ELR (cell line): Measurements from ENCODE around the gene CIAO1.
"Not testable (repeated sequence)": the region's sequence is repeated elsewhere in the genome, so short reads cannot be mapped to it uniquely, and the experiment has no call there.

Experiments
- DNase-seq: peaks from one replicate; pipeline ENCODE4 v3.0.0-alpha.2; 2015; ENCODE audit warnings: low read depth

The CIAO1 gene

DNA sequence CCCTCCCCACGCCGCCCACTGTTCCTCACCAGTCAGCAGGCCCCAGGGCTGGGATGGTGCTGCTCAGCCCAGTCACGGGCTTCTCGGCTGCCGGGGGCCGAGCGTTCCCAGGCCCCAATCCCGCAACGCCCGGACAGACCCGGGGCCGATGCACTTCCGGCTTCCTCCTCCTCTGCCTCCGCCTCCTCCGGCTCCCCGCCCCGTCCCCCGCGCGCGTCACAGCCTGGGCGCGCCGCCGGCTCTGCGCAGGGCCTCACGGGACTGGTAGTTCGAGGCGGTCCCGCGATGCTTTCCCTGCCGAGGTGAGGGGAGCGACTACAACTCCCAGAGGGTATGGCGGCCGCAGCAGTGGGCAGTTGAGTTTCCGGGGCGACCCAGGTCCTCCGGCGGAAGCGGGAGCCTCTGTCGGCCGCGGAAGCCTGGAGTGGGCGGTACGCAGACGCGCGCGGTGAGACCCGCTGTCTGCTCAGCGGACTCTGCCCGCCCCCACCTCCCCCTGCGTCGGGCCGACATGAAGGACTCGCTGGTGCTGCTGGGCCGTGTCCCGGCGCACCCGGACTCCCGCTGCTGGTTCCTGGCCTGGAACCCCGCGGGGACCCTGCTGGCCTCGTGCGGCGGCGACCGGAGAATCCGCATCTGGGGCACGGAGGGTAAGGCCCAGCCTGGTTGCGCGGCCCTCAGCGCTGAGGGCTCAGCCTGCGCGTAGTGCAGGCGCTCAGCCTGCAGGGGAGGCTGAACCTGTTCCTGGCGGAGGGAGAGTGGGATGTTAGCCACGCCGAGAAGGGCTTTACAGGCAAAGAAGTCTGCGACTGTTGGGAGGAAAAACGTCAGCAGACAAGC, at the start of gene CIAO1, which contains the start of gene TMEM127:
CIAO1 (plus strand) TSS at position 386 of the 840 bp plus-strand sequence; CDS start at position 512, 126 bp downstream.
TMEM127 (minus strand) TSS at position 158 of the 840 bp plus-strand sequence. CDS start 616 bp downstream, outside the sequence.
- peak; percentile 98 for DNase-seq

DNA sequence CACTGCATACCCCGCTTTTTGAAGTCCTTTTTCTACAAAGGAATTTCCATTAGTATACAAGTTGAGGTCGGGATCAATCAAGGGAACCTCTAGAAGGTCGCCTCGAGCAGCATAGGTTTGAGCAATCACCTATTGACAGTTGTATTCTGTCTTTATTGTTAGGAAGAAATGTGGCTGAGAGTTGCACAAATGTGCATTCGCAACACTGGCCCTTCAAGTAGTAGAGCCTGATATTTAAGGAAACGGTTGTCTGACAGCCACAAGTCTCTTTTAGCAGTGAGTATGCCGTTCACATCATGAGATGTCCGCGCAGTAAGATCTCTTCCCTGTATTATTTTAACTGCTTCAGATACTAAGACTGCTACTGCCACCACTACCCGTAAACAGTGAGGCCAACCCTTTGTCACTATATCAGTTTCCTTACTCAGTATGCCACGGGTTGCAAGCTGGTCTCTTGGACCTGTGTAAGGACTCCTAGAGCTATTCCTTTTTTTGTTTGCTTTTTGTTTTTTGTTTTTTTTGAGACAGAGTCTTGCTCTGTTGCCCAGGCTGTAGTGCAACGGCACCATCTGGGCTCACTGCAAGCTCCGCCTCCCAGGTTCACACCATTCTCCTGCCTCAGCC, 47.4 kb upstream of the CIAO1 start:
- DNase-seq = no peak

DNA sequence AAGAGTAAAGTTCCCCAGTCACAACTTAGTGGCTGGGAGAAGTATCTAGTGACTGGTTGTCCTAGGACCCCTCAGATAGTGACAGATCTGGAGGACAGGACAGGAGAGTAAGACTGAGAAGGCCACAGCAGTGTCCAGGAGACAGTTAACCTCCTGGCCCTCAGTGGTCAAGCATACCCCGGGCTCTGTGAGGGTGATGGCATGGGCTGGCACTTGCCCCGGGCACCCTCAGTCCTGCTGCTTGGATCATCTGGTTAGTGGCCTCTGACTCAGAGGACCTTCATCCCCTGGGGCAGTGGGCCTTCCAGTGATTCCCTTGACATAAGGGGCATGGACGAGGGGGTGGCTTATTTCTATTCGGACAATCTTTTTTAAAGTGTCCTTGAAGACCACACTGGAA, 46.1 kb upstream of the CIAO1 start:
- not testable (repeated sequence) for DNase-seq

DNA sequence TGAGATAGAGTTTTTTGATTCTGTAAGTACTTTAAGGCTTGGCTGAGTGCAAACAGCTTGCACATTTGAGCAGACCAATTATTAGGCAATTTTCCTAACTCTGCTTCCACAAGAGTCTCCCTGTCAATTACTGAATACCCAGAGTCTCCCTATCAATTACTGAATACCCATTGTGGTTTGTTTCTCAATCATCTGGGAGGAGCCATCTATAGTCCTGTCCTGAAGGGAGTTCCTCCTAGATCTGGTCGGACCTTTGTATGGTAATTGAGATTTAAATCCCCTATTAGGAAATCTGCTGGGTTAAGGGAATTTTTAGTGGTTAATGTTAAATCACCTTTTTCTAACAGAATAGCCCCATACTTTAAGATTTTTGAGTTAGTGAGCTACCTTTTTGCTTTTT, 44.9 kb upstream of the CIAO1 start:
- not testable (repeated sequence) for DNase-seq

DNA sequence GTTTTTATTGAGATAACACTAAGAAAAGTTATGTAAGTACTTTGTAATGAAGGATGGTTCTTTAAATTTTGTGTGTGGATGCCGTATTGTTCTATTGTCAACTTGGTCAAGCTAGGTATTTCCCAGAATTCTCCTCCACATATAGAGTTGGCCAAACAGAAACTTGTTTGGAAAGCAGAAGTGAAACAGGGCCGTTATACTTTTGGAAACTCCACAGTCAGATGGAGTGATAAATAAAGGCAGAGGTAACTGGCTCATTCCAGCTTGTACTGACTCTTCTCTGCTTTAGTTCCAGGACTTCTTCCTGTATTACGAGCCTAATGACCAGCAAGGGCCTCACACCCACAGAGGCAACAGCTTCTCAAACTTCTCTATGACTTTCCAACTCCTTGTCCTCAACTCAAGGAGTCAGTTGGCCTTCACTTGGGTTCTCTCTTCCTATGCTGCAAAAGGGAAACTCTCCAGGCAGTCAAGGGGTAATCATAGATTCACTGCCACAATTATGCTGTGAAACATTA, 41.0 kb upstream of the CIAO1 start:
- no peak for DNase-seq

DNA sequence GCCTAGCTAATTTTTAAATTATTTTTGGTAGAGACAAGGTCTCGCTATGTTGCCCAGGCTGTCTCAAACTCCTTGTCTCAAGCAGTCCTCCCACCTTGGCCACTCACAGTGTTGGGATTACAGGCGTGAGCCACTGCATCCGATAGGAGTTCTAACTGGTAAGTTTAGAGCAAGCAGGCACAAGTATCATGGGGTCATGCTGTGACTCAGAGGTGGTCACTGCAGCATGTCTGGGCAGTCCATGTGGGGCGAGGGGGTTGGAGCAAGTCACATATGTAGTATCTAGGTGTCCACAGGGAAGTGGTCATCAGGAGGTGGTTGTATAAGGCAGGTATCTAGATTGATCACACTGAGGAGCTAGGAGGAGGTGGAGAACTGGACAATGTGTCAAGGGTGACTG, 34.7 kb upstream of the CIAO1 start:
- DNase-seq = no peak

DNA sequence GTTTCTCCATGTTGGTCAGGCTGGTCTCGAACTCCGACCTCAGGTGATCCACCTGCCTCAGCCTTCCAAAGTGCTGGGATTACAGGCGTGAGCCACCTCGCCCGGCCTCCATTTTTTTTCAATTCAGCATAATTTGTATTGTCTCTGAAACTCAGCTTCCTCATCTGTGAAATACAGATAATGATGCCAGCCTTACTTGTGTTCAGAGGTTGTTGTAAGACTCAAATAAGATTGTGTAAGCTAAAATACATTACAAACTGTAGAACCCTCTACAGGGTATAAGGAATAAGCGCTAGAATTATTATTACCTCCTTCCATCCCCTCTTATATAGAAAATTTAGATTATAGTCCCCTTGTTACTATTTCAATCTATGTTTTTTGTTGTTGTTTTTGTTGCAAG, 32.6 kb upstream of the CIAO1 start:
- DNase-seq = no peak

DNA sequence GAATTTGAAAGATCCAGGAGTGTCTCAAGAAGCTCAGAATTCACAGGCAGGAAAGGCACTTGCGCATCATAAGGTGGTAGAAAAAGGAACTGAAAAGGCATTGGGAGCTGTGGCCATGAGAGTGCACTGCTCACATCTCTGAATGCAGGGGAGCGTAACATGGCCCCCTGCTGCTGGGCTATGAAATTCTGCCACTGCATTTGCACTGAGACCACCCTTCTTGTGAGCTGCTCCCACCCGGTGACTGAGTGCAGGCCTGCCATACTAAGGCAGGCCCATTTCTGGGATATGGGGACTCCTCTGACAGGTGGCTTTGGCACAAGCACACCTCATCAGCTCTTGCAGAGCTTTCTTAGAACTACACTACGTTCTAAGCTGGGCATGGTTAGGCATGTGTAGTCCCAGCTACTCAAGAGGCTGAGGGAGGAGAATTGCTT, 32.1 kb upstream of the CIAO1 start:
- no peak for DNase-seq

DNA sequence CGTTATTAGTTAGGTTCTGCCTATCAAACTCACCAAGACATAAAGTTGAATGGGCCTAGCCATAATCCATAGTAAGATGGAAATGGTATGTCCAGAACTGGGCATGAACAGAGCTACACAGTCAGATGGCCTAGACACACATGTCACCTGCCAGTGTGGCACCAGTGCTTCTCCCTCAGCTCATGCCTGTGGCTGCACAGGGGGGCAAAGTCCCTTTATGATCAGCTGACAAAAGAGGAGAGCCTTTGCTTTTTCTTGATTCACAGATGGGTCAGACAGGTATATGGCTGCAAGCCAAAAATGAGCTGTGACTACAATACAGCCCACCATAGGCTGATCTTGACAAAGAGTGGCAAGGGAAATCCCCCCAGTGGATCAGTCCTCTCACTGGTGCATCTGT, 29.1 kb upstream of the CIAO1 start:
- DNase-seq = no peak

DNA sequence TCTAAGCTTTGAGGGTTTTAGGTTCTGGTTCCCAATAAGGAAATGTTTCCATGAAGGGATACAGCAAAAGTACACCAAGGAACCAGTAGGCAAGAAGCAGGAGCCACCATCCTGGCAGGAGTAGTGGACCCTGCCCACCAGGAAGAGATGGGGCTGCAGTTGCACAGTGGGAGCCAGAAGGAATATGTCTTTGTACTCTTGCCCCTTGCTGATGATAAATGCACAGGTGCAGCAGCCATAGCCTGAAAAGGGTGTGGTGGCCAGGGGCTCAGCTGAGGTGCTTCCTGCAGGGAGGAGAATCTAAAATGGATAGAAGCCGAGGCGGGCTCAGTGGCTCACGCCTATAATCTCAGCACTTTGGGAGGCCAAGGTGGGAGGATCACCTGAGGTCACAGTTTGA, 27.8 kb upstream of the CIAO1 start:
- DNase-seq = no peak

DNA sequence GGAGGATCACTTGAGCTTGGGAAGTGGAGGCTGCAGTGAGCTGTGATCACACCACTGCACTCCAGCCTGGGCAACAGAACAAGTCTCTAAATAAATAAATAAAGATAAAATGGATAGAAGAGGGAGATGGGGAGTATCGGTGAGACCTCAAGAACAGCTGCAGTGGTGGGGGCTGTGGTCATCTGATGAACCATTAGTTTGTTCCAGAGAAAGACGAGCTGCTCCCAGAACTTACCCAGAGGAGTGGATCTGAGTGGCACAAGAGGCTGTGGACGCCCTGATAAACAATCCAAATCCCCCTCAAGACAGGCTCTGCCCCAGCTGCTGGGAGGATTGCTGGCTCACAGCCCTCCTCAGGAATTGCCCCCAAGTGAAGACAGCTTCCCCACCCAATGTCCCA, 26.9 kb upstream of the CIAO1 start:
- DNase-seq = no peak

DNA sequence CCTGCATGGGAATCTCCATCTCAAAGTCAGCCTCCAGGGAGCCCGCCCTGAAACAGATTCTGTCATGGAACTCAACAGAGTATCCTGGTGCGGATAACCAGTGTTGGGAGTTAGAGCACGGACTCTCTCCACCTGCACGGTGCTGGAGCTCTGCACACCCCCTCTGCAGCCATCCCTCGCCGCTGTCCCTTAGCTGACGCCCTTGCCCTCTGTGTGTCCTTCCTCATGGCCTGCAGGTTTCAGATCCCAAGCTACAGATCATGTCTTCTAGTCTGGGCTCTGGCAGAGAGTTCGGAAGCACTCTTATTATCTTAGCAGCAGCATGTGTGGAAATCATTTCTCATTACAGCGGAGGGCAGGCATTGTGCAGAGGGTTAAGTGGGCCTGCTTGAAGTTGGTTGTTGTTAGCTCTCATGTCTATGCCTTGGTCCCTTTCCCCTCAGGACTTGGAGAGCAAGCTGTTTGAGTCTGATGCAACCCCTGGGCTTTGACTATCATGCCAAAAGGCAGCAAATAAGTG, 26.2 kb upstream of the CIAO1 start:
- no peak for DNase-seq

DNA sequence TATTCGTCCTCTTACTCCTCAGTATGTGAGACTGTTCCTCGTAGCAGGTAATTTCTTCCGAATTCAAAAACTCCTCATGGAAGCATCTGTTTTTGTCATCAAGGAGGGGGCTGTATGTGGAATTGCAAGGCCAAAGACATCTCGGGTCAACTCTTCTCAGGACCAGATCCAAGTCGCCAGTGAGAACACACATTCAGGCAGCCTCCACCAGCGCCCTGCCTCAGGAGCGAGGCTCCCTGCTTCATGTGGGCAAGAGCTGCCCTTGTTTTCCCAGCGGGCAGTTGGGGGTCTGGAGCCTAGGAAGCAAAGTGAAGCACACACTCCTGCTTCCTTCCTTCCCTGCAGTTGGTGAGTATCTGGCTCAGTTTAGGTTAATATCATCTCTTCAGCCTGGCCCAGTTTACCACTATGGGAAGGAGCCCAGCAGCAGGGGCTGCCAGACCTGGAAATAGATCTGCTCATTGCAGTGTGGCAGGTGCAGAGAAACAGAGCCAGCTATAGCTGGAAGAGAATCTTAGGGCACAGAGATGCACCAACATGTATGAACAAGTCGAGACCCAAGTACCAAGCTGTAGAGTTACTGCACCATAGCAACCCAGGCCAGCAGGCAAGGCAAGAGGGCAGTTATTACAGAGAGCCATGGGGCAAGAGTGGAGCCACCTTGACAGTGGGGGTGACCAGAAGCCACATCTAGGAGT, 25.5 kb upstream of the CIAO1 start:
- no peak for DNase-seq

DNA sequence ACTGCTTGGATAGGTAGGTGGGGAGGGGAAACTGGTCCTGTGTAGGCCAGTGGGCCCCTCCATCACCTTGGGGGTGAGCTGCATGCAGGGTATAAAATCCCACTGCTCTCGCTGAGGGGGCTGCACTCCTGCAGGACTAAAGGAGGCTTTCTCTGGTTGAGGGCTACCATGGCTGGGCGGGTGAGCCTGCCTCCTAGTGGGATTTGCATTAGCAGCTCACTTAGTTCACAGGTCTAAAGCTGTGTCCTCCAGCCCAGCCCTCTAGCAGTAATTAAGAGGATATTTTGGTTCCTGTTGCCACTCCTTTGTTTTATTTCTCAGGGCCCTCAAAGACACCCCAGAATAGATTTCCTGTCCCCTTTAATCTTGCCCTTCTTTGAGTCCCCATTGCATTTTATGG, 24.8 kb upstream of the CIAO1 start:
- no peak for DNase-seq

DNA sequence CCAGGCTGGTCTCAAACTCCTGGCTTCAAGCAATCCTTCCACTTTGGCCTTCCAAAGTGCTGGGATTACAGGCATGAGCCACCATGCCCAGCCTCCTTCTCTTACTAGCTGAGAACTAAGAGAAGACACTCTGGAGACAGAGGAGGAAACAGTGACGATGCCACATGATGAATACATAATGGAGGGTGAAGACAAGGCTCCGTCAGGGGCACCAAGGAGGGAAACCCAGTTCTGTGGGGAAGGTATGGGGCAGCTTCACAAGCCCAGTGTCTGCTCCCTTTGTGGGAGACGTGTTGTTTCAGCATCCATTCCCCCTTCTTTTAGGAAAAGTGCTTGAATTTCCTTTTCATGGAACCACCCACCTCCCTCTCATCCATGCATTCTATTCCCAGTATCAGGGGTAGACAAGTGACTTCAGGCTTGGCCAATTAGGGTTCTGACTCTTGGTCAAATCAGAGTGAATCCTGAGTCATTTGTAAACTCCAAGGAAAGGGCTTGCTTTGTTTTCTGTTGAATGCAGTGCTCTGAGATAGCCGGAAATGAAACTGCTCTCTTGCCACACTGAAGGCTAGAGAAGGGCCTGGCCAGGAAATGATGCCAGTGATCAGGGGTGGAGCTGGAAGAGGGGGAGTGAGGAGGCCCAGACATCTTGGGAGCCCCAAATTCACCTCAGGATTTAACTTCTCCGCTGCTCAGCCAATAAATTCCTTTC, 24.0 kb upstream of the CIAO1 start:
- DNase-seq = peak; percentile 93

DNA sequence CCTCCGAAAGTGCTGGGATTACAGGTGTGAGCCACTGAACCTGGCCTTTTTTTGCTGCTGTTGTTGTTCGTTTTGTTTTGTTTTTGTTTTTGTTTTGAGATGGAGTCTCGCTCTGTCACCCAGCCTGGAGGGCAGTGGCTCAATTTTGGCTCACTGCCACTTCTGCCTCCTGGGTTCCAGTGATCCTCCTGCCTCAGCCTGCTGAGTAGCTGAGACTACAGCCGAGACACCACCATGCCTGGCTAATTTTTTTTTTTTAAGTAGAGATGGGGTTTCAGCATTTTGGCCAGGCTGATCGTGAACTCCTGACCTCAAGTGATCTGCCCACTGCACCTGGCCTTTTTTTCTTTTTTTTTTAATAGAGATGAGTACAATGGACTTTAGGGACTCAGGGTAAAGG, 22.2 kb upstream of the CIAO1 start:
- DNase-seq = no peak

DNA sequence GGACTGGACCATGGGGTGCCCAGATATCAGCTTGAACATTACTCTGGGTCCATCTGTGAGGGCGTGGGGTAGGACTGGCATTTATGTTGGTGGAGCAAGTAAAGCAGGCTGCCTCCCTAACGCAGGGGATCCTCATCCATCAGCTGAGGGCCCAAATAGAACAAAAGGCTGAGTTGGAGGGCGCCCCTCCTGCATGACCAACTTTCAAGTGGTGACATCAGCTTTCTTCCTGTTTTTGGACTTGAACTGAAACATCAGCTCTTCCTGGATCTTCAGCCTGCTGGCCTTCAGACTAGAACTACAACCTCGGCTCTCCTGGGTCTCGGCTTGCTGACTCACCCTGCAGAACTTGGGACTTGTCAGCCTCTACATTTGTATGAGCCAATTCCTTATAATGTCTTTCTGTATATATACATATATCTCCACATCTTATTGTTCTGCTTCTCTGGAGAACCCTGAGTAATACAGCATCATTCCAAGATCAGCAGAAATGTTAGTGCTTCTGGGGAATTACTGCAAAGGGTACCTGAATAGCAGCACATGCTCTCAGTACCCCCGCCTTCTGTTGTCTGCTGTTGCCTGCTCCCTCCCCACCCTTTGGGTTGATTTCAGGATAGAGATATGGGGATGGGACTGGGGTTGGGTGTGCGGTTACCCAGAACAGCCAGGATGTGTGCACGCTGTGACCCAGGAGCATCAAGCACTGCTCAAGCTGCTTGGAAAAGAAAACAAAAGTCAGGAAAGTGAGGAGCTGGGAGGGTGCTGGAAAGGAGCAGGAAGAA, 20.2 kb upstream of the CIAO1 start:
- DNase-seq = peak; percentile 69

DNA sequence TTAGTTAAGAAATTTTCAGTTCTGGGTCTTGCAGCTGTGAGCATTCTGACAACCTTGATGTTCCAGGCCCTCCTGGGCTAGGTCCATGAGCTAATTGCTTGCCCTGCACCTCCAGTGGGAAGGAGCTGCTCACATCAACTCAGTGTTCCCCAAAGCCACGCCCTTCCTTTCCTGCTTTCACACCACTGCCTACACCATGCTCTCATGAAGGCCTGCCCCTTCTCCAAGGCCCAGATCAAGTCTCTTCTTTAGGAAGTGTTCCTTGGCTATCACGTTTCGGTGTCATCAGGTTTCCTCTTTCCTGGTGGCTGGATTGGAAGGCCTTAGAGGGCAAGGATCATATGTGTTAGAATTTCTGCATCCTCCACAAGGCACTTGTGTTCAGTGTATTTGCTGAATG, 19.0 kb upstream of the CIAO1 start:
- no peak for DNase-seq

DNA sequence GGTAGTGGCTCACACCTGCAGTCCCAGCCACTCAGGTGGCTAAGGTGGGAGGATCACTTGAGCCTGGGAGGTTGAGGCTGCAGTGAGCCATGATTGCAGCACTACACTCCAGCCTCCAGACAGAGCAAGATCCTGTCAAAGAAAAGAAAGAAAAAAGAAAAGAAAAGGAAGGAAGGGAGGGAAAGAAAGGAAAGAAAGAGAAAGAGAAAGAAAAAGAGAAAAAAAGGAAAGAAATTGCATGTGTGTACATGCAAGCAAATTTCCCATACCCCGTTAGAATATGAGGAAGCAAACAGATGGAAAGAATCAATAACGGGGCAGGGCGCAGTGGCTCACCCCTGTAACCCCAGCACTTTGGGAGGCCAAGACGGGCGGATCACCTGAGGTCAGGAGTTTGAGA, 18.1 kb upstream of the CIAO1 start:
- no peak for DNase-seq

DNA sequence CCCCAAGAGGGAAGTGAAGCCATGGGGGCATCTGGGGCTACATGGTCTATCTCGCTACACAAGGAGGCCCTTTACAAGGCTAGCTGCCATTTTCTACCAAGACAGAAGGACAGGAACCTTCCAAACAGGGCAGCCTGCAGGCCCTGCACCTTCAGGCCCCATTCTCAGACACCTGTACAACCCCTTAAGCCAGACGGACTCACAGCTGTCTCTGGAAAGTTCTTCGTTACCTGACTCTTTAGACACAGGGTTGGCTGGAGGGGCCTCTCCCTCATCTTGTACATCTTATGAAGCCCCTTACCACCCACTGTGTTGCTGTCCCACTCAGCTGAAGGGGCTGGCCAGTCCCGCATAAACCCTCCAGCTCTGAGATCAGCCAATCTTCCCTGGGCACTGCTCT, 17.4 kb upstream of the CIAO1 start:
- DNase-seq = no peak

DNA sequence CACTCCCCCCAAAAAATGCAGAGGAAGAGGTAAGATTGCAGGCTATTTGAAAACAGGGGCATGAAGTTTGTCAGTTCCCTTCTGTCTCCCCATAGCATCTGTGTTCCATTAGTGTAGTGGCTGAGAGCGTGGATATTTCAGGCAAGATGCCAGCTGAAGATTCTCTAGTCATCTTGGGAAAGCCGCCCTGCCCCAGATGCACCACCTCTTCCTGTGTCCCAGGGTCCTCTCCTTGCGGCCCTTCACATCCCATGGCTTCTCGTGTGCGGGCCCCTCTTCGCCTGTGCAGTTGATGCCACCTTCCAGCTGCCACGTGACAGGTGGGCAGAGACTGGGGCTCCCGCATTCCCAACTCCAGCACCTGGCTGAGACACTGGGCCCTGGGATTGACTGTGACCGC, 16.4 kb upstream of the CIAO1 start:
- no peak for DNase-seq
